Liver (tissue), 3 donors: ENCODE data around the gene PLAC9.
"Not testable (repeated sequence)": the region's sequence is repeated elsewhere in the genome, so short reads cannot be mapped to it uniquely, and the experiment has no call there.

ENCODE experiments used
- CTCF ChIP-seq: fragments of 150-350 bp; IDR thresholded peaks from 2 replicates; pipeline ENCODE4 v1.5.1; 2017; ENCODE audit warnings: improper control_type of control experiment, low read depth, low read length; ENCODE audit not compliant: missing input control
- JUND ChIP-seq, 2 donors: IDR thresholded peaks; 2 replicates each; pipeline ENCODE4 v1.6.1; 2016; ENCODE audit warnings: antibody characterized with exemption in 2 of 2
- RAD21 ChIP-seq, 2 donors: IDR thresholded peaks; 2 replicates each; pipeline ENCODE4 v1.6.1; 2016; ENCODE audit warnings: antibody characterized with exemption in 2 of 2, mild to moderate bottlenecking in 2 of 2
- REST ChIP-seq: IDR thresholded peaks from 2 replicates; pipeline ENCODE4 v1.6.1; 2016; ENCODE audit warnings: antibody characterized with exemption, mild to moderate bottlenecking
- YY1 ChIP-seq: IDR thresholded peaks from 2 replicates; pipeline ENCODE4 v1.6.1; 2016; ENCODE audit warnings: antibody characterized with exemption, mild to moderate bottlenecking
- donor health status: healthy.
- donor health status: healthy.

GRCh38 chr10:80099295-80099694 is 33.2 kb upstream of the PLAC9 start:
- TF ChIP-seq JUND (IDR thresholded peaks at IDR 0.05); CTCF; REST; YY1; RAD21 (IDR thresholded peaks at IDR 0.05): not testable (repeated sequence)
